Stomach (tissue), 9 donors: ENCODE results near the gene TMOD2. TPM values are rescaled to one million over a fixed set of nuclear protein-coding genes. Genes with fewer than 3 reads are reported as not detected.

Experiments used
- DNase-seq, 2 donors: peaks; one replicate each; pipeline versions ENCODE4 v3.0.0 to v3.0.0-alpha.2; 2013 to 2019
- H3K27ac ChIP-seq, 5 donors: fragments of 200-600 bp in 4 of 5; sonication (generic) in 4 of 5; one replicate each; pipeline ENCODE4 v1.5.1; 2013 to 2019; ENCODE audit warnings: mild to moderate bottlenecking in 1 of 5, moderate library complexity in 1 of 5
- H3K27me3 ChIP-seq, 3 donors: fragments of 200-600 bp; sonication (generic); one replicate each; pipeline ENCODE4 v1.5.1; 2017 to 2019; ENCODE audit warnings: mixed run types in 1 of 3
- H3K36me3 ChIP-seq, 4 donors: fragments of 200-600 bp; sonication (generic); 1 replicate in 3 of 4; 2 replicates in 1 of 4; pipeline ENCODE4 v1.5.1; 2016 to 2019
- H3K4me1 ChIP-seq, 4 donors: fragments of 200-600 bp; sonication (generic); one replicate each; pipeline ENCODE4 v1.5.1; 2016 to 2019
- H3K4me3 ChIP-seq, 4 donors: fragments of 200-600 bp; sonication (generic) in 3 of 4; one replicate each; pipeline ENCODE4 v1.5.1; 2016 to 2019; ENCODE audit warnings: mild to moderate bottlenecking in 1 of 4
- H3K9me3 ChIP-seq, 4 donors: fragments of 200-600 bp; sonication (generic); one replicate each; pipeline ENCODE4 v1.5.1; 2016 to 2019
- EP300 ChIP-seq: sonication (generic); formaldehyde crosslinking; IDR thresholded peaks from one replicate; pipeline ENCODE4 v1.6.1; 2017; ENCODE audit warnings: antibody characterized with exemption
- POLR2A ChIP-seq, 4 donors: fragments of 450-650 bp; IDR thresholded peaks; one replicate each; pipeline ENCODE4 v1.6.1; 2016; ENCODE audit warnings: antibody characterized with exemption in 4 of 4, control low read depth in 2 of 4, mild to moderate bottlenecking in 1 of 4, moderate library complexity in 1 of 4
- POLR2AphosphoS5 ChIP-seq, 3 donors: sonication (generic); formaldehyde crosslinking; IDR thresholded peaks; one replicate each; pipeline ENCODE4 v1.6.1; 2016; ENCODE audit warnings: antibody characterized with exemption in 3 of 3
- WGBS, 5 donors: extraction: QIAGEN DNeasy Blood & Tissue Kit in 3 of 5; methylation state at CpG; one replicate each; pipeline versions ENCODE4 v1.1.5 to v1.1.7; 2013 to 2018; 5-methylcytosine and 5-hydroxymethylcytosine counted together
- intact Hi-C: fragments of 100-400 bp; cut with DNase I; formaldehyde crosslinking; loops from one replicate; pipeline ENCODE4 v1.15.1; 2023; ENCODE audit warnings: low total_unique reads
- polyA plus RNA-seq, 3 donors: library from polyadenylated mRNA; stranded (reverse); fragments of 200-250 nt; gene quantifications; one replicate each; pipeline ENCODE4 v1.2.3, GENCODE V29; 2013
- total RNA-seq, 5 donors: library from RNA; depleted of rRNA; stranded (reverse); fragments of >200 nt; gene quantifications; one replicate each; pipeline versions ENCODE4 v1.1.0 to v1.2.3, GENCODE V29; 2014 to 2016
- TF ChIP-seq, protein P1 (sequence below), 7 experiments: fragments of 450-650 bp in 4 of 7; fragments of 200-600 bp in 3 of 7; sonication (generic) in 3 of 7; IDR thresholded peaks; one replicate each; pipeline ENCODE4 v1.5.1; 2016 to 2019; ENCODE audit warnings: antibody characterized with exemption in 7 of 7, control low read depth in 2 of 7, mild to moderate bottlenecking in 1 of 7
- donor health status: healthy with polysubstance abuse.
- donor health status: Bipolar disorder and iron deficiency.
- donor health status: healthy.

TMOD2 gene
- total and polyA plus RNA-seq, 8 donors, result 0.87 to 19.3 (median 3.1) TPM

DNA sequence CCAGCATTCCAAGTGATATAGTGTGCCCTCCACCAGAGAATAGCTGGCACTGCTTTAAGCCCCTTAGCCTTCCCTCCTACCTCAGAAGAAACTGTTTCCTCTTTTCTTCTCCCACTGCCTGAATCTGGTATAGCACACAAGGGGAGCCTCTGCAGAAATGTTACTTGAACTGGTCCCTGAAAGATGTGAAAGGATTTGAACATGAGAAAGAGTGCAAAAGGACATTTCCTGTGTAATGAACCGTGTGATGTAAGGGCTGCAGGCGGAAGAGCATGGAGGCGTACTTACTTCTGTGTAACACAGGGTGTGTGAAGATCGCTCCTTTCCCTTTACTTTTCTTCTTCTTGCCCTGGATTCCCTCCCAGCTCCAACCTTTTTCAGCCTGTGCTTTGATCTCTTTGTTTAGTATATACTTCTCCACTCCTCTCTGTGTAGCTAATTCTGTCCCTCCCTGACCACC, 86.4 kb downstream of the TMOD2 start:
- intact Hi-C loops, result no loop called here
- WGBS, 5 donors, result 33 to 54% (median 46%) methylated on average over 4 of the region's 4 CpGs
- TF ChIP-seq POLR2AphosphoS5 (IDR thresholded peaks at IDR 0.05) (no peak), POLR2A (IDR thresholded peaks at IDR 0.05) (no peak), EP300 (no peak)
- TF ChIP-seq, protein P1, sequence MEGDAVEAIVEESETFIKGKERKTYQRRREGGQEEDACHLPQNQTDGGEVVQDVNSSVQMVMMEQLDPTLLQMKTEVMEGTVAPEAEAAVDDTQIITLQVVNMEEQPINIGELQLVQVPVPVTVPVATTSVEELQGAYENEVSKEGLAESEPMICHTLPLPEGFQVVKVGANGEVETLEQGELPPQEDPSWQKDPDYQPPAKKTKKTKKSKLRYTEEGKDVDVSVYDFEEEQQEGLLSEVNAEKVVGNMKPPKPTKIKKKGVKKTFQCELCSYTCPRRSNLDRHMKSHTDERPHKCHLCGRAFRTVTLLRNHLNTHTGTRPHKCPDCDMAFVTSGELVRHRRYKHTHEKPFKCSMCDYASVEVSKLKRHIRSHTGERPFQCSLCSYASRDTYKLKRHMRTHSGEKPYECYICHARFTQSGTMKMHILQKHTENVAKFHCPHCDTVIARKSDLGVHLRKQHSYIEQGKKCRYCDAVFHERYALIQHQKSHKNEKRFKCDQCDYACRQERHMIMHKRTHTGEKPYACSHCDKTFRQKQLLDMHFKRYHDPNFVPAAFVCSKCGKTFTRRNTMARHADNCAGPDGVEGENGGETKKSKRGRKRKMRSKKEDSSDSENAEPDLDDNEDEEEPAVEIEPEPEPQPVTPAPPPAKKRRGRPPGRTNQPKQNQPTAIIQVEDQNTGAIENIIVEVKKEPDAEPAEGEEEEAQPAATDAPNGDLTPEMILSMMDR (IDR thresholded peaks at IDR 0.05), result no peak
- Histone ChIP-seq H3K9me3 (no peaks in the 10 kb centered on the region), H3K27me3 (no peaks in the 10 kb centered on the region), H3K4me3 (no peak overlapping the region), H3K36me3 (no peaks in the 10 kb centered on the region), H3K4me1 (peaks cover 46 to 93% (median 65%) of the 10 kb centered on the region in 4 donors), H3K27ac (peak overlapping the region in 2 of 5 donors; percentile 20 to 28)
- DNase-seq, result peak in 1 of 2 donors; percentile 49

DNA sequence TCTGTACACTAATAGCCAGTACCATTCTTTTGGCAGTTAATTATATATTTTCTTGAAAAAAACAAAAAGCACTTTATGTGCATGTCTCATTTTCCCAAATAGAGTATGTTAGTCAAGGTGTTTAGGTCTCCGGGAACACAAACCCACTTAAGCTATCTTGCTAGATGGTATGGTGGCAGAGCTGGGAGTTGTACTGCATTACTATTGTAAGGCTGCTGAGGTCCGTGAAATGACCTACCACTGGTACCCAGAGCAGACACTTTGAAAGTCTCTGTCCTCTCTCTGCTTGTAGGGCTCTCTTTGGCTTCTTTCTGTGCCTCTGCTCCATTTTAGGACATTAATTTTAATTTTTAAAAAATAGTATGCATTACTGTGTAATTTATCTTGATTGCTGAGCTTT, 86.9 kb downstream of the TMOD2 start:
- WGBS, 5 donors, result 66 to 79% (median 73%) methylated on average over 2 of the region's 2 CpGs
- no peaks in the 10 kb centered on the region for H3K36me3 ChIP-seq
- TF ChIP-seq POLR2AphosphoS5 (IDR thresholded peaks at IDR 0.05) (no peak), EP300 (no peak), POLR2A (IDR thresholded peaks at IDR 0.05) (no peak)
- TF ChIP-seq, protein P1 (IDR thresholded peaks at IDR 0.05), result no peak
- intact Hi-C loops, result no loop called here
- no peaks in the 10 kb centered on the region for H3K27me3 ChIP-seq
- H3K27ac ChIP-seq, result peak overlapping the region in 1 of 5 donors; percentile 14
- peaks cover 49 to 94% (median 65%) of the 10 kb centered on the region in 4 donors for H3K4me1 ChIP-seq
- no peak for DNase-seq
- H3K4me3 ChIP-seq, result no peak overlapping the region
- no peaks in the 10 kb centered on the region for H3K9me3 ChIP-seq

DNA sequence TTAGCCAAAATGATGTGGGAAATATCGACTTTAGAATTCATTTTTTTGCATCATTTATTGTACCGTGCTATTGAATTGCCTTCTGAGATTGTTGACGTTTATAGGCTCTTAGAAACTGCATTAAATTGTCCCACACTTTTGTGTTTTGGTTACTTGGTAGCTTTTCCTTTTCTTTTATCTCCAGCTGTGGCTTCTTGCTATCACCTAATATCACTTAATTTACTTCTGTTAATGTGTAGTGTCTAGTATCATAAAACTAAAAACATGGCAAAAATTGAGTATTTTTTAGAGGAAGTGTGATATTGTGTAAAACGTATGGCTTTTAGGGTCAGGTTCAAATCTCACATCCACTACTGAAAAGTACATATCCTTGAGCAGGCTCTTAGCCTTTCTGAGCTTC, 89.3 kb downstream of the TMOD2 start:
- 76 to 86% (median 84%) methylated on average over 4 of the region's 4 CpGs for WGBS, 5 donors
- Histone ChIP-seq H3K4me1 (peaks cover 65 to 94% (median 76%) of the 10 kb centered on the region in 4 donors), H3K36me3 (no peaks in the 10 kb centered on the region), H3K27ac (no peak overlapping the region), H3K27me3 (no peaks in the 10 kb centered on the region), H3K9me3 (no peaks in the 10 kb centered on the region), H3K4me3 (no peak overlapping the region)
- no peak for DNase-seq
- TF ChIP-seq POLR2A (IDR thresholded peaks at IDR 0.05) (no peak), EP300 (no peak), POLR2AphosphoS5 (IDR thresholded peaks at IDR 0.05) (no peak)
- TF ChIP-seq, protein P1 (IDR thresholded peaks at IDR 0.05), result no peak
- intact Hi-C loops, result no loop called here

DNA sequence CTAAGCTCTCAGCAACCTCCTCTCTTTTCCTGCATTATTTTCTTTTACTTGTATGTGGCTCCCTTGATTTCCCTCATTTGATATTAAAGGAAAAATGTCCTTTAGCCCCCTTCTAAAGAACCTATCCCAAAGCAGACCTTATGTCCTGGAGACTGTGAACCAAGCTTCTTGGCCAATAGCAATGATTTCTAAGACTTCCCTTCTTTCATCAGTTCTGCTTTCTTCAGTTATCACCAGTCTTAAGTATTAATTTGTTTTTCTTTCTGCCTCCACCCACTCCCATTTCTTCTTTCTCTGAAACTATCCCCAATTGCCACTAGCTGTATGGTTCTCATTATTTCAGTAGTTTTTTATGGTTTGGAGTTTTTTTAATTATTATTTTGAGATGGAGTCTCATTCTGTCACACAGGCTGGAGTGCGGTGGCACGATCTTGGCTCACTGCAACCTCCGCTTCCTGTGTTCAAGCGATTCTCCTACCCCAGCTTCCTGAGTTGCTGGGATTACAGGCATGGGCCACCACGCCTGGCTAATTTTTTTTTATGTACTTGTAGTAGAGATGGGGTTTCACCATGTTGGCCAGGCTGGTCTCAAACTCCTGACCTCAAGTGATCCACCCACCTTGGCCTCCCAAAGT, 90.1 kb downstream of the TMOD2 start:
- DNase-seq, result no peak
- H3K4me3 ChIP-seq, result no peak overlapping the region
- no peaks in the 10 kb centered on the region for H3K27me3 ChIP-seq
- intact Hi-C loops, result no loop called here
- WGBS, 5 donors, result 61 to 91% (median 82%) methylated on average over 5 of the region's 5 CpGs
- H3K36me3 ChIP-seq, result no peaks in the 10 kb centered on the region
- TF ChIP-seq, protein P1 (IDR thresholded peaks at IDR 0.05), result no peak
- no peak for TF ChIP-seq POLR2AphosphoS5 (IDR thresholded peaks at IDR 0.05)
- H3K9me3 ChIP-seq, result no peaks in the 10 kb centered on the region
- H3K27ac ChIP-seq, result peak overlapping the region in 3 of 5 donors; percentile 5 to 44 (median 19)
- H3K4me1 ChIP-seq, result peaks cover 72 to 96% (median 79%) of the 10 kb centered on the region in 4 donors
